WTC11 (cell line): ENCODE measurements around the gene SPATC1L. TPM values are rescaled to one million over a fixed set of nuclear protein-coding genes. Genes with fewer than 3 reads are reported as not detected.
"Not testable (repeated sequence)": the region's sequence is repeated elsewhere in the genome, so short reads cannot be mapped to it uniquely, and the experiment has no call there.

Experiments used
- ATAC-seq: fragments of 200-7000 bp; cut with Tn5 transposase; 2 replicates; pipeline ENCODE4 v1.10.0; 2021; ENCODE audit warnings: mild to moderate bottlenecking, moderate library complexity
- CTCF ChIA-PET: fragments of 300-600 bp; sonication (Branson Sonifier 250); formaldehyde crosslinking; loops from one replicate; lab custom pipeline; 2021; ENCODE audit warnings: antibody characterized with exemption; lab: Charles Lee
- POLR2A ChIA-PET: fragments of 350-600 bp; sonication (Branson Sonifier 250); formaldehyde crosslinking; loops from one replicate; lab custom pipeline; 2021; ENCODE audit warnings: antibody characterized with exemption; lab: Charles Lee
- DNase-seq: peaks from one replicate; pipeline ENCODE4 v3.0.0; 2021; ENCODE audit warnings: low spot score
- H3K27ac Mint-ChIP-seq: 2 replicates; pipeline ENCODE4 v1.8.0; 2021; ENCODE audit warnings: mixed read lengths
- H3K27me3 Mint-ChIP-seq: 2 replicates; pipeline ENCODE4 v1.8.0; 2021; ENCODE audit warnings: low read depth, mild to moderate bottlenecking, moderate library complexity, mixed read lengths
- H3K36me3 Mint-ChIP-seq: 2 replicates; pipeline ENCODE4 v1.8.0; 2021; ENCODE audit warnings: mixed read lengths
- H3K4me1 Mint-ChIP-seq: 2 replicates; pipeline ENCODE4 v1.8.0; 2022; ENCODE audit warnings: mixed read lengths
- H3K4me3 Mint-ChIP-seq: 2 replicates; pipeline ENCODE4 v1.8.0; 2021; ENCODE audit warnings: mild to moderate bottlenecking, moderate library complexity, mixed read lengths
- H3K9me3 Mint-ChIP-seq: 2 replicates; pipeline ENCODE4 v1.8.0; 2021; ENCODE audit warnings: mixed read lengths
- ELF4 ChIP-seq: sonication (generic); formaldehyde crosslinking; IDR thresholded peaks from 2 replicates; pipeline ENCODE4 v1.8.1; 2022; ENCODE audit warnings: low read depth, mild to moderate bottlenecking, moderate library complexity, missing genetic modification reagents
- FOXK1 ChIP-seq: sonication (generic); formaldehyde crosslinking; IDR thresholded peaks from 2 replicates; pipeline ENCODE4 v1.8.0; 2022; ENCODE audit warnings: mild to moderate bottlenecking, moderate library complexity, missing genetic modification reagents
- GRHL2 ChIP-seq: fragments of 250-450 bp; sonication (Bioruptor Pico); IDR thresholded peaks from 2 replicates; pipeline ENCODE4 v1.8.0; 2022; ENCODE audit warnings: mild to moderate bottlenecking, moderate library complexity; ENCODE audit not compliant: insufficient replicate concordance, severe bottlenecking
- JUN ChIP-seq: sonication (generic); formaldehyde crosslinking; IDR thresholded peaks from 2 replicates; pipeline ENCODE4 v1.8.0; 2023; ENCODE audit warnings: mild to moderate bottlenecking, missing genetic modification reagents
- NR3C1 ChIP-seq: sonication (generic); formaldehyde crosslinking; conservative IDR thresholded peaks from 2 replicates; pipeline ENCODE4 v1.8.1; 2023; ENCODE audit warnings: low read depth, mild to moderate bottlenecking, missing genetic modification reagents
- RORB ChIP-seq: fragments of 250-450 bp; sonication (Bioruptor Pico); IDR thresholded peaks from 2 replicates; pipeline ENCODE4 v1.9.0; 2021; ENCODE audit warnings: mild to moderate bottlenecking
- SMAD3 ChIP-seq: sonication (generic); formaldehyde crosslinking; IDR thresholded peaks from 2 replicates; pipeline ENCODE4 v1.8.0; 2022; ENCODE audit warnings: missing genetic modification reagents, mild to moderate bottlenecking, borderline replicate concordance
- SMAD4 ChIP-seq: sonication (generic); formaldehyde crosslinking; IDR thresholded peaks from 2 replicates; pipeline ENCODE4 v1.8.0; 2022; ENCODE audit warnings: mild to moderate bottlenecking, missing genetic modification reagents
- TCF7 ChIP-seq: sonication (generic); formaldehyde crosslinking; IDR thresholded peaks from 2 replicates; pipeline ENCODE4 v1.8.0; 2022; ENCODE audit warnings: mild to moderate bottlenecking, low read depth, missing genetic modification reagents, moderate library complexity
- total RNA-seq: library from RNA; stranded (reverse); gene quantifications from 3 replicates; pipeline ENCODE4 v1.2.3, GENCODE V29; 2021
- TF ChIP-seq, protein P1 (sequence below): sonication (generic); formaldehyde crosslinking; IDR thresholded peaks from 2 replicates; pipeline ENCODE4 v1.8.1; 2023; ENCODE audit warnings: mild to moderate bottlenecking, missing genetic modification reagents
- TF ChIP-seq, protein P2 (sequence below): sonication (generic); formaldehyde crosslinking; IDR thresholded peaks from 2 replicates; pipeline ENCODE4 v1.8.1; 2022; ENCODE audit warnings: low read depth, mild to moderate bottlenecking, moderate library complexity, missing genetic modification reagents, borderline replicate concordance
- TF ChIP-seq, protein P3 (sequence below): sonication (generic); formaldehyde crosslinking; IDR thresholded peaks from 2 replicates; pipeline ENCODE4 v1.8.1; 2023; ENCODE audit warnings: mild to moderate bottlenecking, missing genetic modification reagents, borderline replicate concordance
- TF ChIP-seq, protein P4 (sequence below): sonication (generic); formaldehyde crosslinking; IDR thresholded peaks from 2 replicates; pipeline ENCODE4 v1.8.0; 2023; ENCODE audit warnings: missing genetic modification reagents

The SPATC1L gene
- total RNA-seq, 1 experiment from 2014 or later: 61.7 TPM

DNA sequence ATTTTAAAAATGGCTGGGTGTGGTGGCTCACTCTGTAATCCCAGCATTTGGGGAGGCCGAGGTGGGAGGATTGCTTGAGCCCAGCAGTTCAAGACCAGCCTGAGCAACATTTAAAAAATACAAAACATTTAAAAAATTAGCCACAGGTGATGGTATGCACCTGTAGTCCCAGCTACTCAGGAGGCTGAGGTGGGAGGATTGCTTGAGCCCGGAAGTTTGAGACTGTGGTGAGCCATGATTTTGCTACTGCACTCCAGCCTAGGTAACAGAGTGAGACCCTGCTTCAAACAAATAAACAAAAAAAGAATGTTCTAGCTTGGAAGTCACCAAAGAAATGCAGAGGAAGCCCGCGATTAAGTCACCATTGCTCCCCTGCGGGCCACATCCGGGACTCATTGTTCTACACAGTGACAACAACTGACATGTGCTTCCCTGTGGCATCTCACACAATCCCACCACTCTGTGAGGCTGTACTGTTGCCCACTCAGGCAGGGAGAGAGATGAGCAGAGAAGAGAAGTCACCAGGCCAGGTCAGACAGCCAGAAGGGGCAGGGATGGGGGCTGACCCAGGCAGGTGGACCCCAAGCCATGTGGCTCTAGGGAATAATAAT lies 18.4 kb upstream of the SPATC1L start (continued):
- TF ChIP-seq RORB (CRISPR knock-in tag) (no peak), TCF7 (CRISPR knock-in tag) (no peak), ELF4 (no peak)

DNA sequence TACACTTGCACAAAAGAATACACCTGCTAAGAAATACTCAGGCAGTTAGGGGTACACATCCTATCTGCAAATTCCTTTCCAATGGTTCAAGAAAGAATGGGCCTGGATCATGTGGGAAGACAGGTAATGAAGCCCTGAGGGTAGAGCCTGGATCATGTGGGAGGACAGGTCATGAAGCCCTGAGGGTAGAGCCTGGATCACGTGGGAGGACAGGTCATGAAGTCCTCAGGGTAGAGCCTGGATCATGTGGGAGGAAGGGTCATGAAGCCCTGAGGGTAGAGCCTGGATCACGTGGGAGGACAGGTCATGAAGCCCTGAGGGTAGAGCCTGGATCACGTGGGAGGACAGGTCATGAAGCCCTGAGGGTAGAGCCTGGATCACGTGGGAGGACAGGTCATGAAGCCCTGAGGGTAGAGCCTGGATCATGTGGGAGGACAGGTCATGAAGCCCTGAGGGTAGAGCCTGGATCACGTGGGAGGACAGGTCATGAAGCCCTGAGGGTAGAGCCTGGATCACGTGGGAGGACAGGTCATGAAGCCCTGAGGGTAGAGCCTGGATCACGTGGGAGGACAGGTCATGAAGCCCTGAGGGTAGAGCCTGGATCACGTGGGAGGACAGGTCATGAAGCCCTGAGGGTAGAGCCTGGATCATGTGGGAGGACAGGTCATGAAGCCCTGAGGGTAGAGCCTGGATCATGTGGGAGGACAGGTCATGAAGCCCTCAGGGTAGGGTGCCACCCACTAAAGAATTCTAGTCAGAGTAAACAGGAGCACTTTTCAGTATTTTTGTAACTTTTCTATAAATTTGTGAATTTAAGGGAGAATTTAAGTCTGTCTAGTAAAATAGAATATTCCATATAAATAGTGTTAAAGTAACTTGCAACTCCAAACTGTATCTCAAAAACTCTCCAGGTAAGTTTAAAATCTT lies 16.9 kb upstream of the SPATC1L start:
- CTCF ChIA-PET: interaction anchor here (1.1 kb wide), 1 partner anchor 48 kb away, joined by 3 read pairs; no protein-coding TSS in a partner anchor
- H3K4me1 Mint-ChIP-seq, POLR2A ChIA-PET, DNase-seq, H3K9me3 Mint-ChIP-seq, ATAC-seq, H3K4me3 Mint-ChIP-seq, H3K27me3 Mint-ChIP-seq, H3K27ac Mint-ChIP-seq: not testable (repeated sequence)
- peaks cover 78% of the 10 kb centered on the region for H3K36me3 Mint-ChIP-seq

DNA sequence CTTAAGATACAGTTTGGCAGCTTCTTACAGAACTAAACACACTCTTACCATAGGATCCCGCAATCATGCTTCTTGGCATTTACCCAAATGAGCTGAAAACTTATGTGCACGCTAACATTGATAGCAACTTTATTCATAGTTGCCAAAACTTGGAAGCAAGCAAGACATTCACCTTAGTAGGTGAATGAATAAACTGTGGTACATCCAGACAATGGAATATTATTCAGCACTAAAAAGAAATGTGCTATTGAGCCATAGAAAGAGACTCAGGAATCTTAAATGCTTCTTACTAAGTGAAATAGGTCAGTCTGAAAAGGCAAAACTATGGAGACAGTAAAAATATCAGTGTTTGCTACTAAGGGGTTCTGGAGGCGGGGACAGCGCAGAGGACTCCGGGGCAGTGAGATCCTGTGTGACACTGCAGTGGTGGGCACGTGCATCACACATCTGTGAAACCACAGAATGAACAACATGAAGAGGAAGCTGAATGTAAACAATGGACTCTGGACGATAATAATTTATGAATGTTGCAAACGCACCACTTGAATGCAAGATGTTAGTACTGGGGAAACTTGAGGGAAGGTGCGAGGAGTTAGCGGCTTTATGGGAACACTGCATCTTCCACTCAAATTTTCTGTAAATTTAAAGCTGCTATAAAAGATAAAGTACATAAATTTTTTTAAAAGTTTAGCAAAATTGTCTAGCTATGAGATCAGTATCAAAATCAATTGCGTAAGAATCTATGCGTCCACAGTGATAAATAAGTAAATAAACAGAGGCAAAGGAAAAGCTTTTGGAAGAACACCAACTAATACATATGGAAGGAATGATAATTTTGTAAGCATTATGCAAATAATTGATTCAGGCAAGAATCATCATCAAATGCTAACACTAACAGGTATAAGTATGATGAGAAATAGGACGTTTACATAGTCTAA lies 15.4 kb upstream of the SPATC1L start:
- no peak for DNase-seq
- Mint-ChIP-seq H3K27ac (no peak overlapping the region), H3K9me3 (peaks cover 6% of the 10 kb centered on the region; the same call in 1 of the 2 replicates), H3K36me3 (peaks cover 77% of the 10 kb centered on the region), H3K27me3 (no peaks in the 10 kb centered on the region), H3K4me1 (peaks cover 8% of the 10 kb centered on the region), H3K4me3 (no peak overlapping the region)
- CTCF ChIA-PET: interaction anchor here (1.3 to 1.5 kb wide), 2 partner anchors 47 to 56 kb away, joined by 3 to 7 read pairs; no protein-coding TSS in a partner anchor
- TF ChIP-seq SMAD3: no peak
- TF ChIP-seq, protein P1, sequence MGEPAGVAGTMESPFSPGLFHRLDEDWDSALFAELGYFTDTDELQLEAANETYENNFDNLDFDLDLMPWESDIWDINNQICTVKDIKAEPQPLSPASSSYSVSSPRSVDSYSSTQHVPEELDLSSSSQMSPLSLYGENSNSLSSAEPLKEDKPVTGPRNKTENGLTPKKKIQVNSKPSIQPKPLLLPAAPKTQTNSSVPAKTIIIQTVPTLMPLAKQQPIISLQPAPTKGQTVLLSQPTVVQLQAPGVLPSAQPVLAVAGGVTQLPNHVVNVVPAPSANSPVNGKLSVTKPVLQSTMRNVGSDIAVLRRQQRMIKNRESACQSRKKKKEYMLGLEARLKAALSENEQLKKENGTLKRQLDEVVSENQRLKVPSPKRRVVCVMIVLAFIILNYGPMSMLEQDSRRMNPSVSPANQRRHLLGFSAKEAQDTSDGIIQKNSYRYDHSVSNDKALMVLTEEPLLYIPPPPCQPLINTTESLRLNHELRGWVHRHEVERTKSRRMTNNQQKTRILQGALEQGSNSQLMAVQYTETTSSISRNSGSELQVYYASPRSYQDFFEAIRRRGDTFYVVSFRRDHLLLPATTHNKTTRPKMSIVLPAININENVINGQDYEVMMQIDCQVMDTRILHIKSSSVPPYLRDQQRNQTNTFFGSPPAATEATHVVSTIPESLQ: no peak
- TF ChIP-seq SMAD4 (CRISPR knock-in tag): no peak
- no peak for TF ChIP-seq JUN
- no peak for TF ChIP-seq NR3C1 (CRISPR knock-in tag)
- no peak for TF ChIP-seq FOXK1 (CRISPR knock-in tag)
- TF ChIP-seq, protein P2, sequence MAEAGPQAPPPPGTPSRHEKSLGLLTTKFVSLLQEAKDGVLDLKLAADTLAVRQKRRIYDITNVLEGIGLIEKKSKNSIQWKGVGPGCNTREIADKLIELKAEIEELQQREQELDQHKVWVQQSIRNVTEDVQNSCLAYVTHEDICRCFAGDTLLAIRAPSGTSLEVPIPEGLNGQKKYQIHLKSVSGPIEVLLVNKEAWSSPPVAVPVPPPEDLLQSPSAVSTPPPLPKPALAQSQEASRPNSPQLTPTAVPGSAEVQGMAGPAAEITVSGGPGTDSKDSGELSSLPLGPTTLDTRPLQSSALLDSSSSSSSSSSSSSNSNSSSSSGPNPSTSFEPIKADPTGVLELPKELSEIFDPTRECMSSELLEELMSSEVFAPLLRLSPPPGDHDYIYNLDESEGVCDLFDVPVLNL (CRISPR knock-in tag): no peak
- TF ChIP-seq RORB (CRISPR knock-in tag): no peak
- TF ChIP-seq GRHL2 (CRISPR knock-in tag): no peak
- TF ChIP-seq, protein P3, sequence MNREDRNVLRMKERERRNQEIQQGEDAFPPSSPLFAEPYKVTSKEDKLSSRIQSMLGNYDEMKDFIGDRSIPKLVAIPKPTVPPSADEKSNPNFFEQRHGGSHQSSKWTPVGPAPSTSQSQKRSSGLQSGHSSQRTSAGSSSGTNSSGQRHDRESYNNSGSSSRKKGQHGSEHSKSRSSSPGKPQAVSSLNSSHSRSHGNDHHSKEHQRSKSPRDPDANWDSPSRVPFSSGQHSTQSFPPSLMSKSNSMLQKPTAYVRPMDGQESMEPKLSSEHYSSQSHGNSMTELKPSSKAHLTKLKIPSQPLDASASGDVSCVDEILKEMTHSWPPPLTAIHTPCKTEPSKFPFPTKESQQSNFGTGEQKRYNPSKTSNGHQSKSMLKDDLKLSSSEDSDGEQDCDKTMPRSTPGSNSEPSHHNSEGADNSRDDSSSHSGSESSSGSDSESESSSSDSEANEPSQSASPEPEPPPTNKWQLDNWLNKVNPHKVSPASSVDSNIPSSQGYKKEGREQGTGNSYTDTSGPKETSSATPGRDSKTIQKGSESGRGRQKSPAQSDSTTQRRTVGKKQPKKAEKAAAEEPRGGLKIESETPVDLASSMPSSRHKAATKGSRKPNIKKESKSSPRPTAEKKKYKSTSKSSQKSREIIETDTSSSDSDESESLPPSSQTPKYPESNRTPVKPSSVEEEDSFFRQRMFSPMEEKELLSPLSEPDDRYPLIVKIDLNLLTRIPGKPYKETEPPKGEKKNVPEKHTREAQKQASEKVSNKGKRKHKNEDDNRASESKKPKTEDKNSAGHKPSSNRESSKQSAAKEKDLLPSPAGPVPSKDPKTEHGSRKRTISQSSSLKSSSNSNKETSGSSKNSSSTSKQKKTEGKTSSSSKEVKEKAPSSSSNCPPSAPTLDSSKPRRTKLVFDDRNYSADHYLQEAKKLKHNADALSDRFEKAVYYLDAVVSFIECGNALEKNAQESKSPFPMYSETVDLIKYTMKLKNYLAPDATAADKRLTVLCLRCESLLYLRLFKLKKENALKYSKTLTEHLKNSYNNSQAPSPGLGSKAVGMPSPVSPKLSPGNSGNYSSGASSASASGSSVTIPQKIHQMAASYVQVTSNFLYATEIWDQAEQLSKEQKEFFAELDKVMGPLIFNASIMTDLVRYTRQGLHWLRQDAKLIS (CRISPR knock-in tag): no peak
- TF ChIP-seq, protein P4, sequence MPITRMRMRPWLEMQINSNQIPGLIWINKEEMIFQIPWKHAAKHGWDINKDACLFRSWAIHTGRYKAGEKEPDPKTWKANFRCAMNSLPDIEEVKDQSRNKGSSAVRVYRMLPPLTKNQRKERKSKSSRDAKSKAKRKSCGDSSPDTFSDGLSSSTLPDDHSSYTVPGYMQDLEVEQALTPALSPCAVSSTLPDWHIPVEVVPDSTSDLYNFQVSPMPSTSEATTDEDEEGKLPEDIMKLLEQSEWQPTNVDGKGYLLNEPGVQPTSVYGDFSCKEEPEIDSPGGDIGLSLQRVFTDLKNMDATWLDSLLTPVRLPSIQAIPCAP (CRISPR knock-in tag): no peak
- ATAC-seq: no peak
- POLR2A ChIA-PET: interaction anchor here (0.6 kb wide), 1 partner anchor 143 kb away, joined by 3 read pairs; no protein-coding TSS in a partner anchor
